HepG2 (cell line): ENCODE data around the gene PLPP3. TPM values are rescaled to one million over a fixed set of nuclear protein-coding genes. Genes with fewer than 3 reads are reported as not detected.

Experiments
- ATAC-seq: fragments of 200-7000 bp; cut with Tn5 transposase; 3 replicates; pipeline ENCODE4 v1.9.1; 2020; ENCODE audit warnings: mild to moderate bottlenecking, moderate library complexity
- BruUV-seq: library from RNA; stranded (reverse); fragments of 400-500 nt; replicated peaks from 2 replicates; lab custom pipeline; 2021; lab: Mats Ljungman, UMichigan
- CTCF ChIA-PET: fragments of 300-600 bp; formaldehyde crosslinking; extraction: SDS; loops from one replicate; lab custom pipeline; 2021; ENCODE audit warnings: low total read pairs, inconsistent platforms, low intra/inter-chr PET ratio; lab: Yijun Ruan, JAX
- POLR2A ChIA-PET: fragments of 350-600 bp; sonication (Branson Sonifier 250); formaldehyde crosslinking; loops from one replicate; lab custom pipeline; 2020; ENCODE audit warnings: antibody characterized with exemption, inconsistent platforms; lab: Yijun Ruan, JAX
- DNase-seq: peaks from one replicate; pipeline ENCODE4 v3.0.0-alpha.2; 2015; ENCODE audit warnings: low spot score
- FAIRE-seq: peaks from 3 replicates; lab custom pipeline; 2011; peaks lifted over from hg19 to GRCh38; lab: Jason Lieb, UNC
- H2AFZ ChIP-seq: one replicate; pipeline ENCODE4 v1.6.1; 2011; ENCODE audit warnings: low read length, inconsistent platforms
- H3K27ac ChIP-seq: fragments of 300-600 bp; 3 replicates; pipeline ENCODE4 v1.8.0; 2011; ENCODE audit warnings: mixed run types, mild to moderate bottlenecking, mixed read lengths, low read length, inconsistent platforms; ENCODE audit not compliant: insufficient read depth; ENCODE audit errors: extremely low read length
- H3K27me3 ChIP-seq, 2 experiments: fragments of 200-600 bp in 1 of 2; 2 replicates in 1 of 2; 3 replicates in 1 of 2; pipeline versions ENCODE4 v1.6.0 to v1.8.0; 2011; ENCODE audit warnings: low read length in 2 of 2, mild to moderate bottlenecking in 2 of 2, moderate library complexity in 2 of 2, inconsistent platforms in 1 of 2; ENCODE audit not compliant: insufficient read depth in 2 of 2, control insufficient read depth in 1 of 2
- H3K36me3 ChIP-seq, 2 experiments: fragments of 200-600 bp in 1 of 2; replicated peaks in 1 of 2; 2 replicates in 1 of 2; 3 replicates in 1 of 2; pipeline versions ENCODE4 v1.5.1 to v1.8.0; 2011; ENCODE audit warnings: low read length in 2 of 2, inconsistent platforms in 1 of 2; ENCODE audit not compliant: insufficient read depth in 2 of 2, control insufficient read depth in 1 of 2
- H3K4me1 ChIP-seq: 2 replicates; pipeline ENCODE4 v1.5.1; 2012; ENCODE audit warnings: low read length, inconsistent platforms; ENCODE audit not compliant: insufficient read depth
- H3K4me2 ChIP-seq: 2 replicates; pipeline ENCODE4 v1.6.0; 2011; ENCODE audit warnings: low read depth, low read length, inconsistent platforms
- H3K4me3 ChIP-seq, 3 experiments: fragments of 200-600 bp in 1 of 3; sonication (generic), shearing (Covaris generic) in 1 of 3; replicated peaks in 1 of 3; 2 replicates each; pipeline ENCODE4 v1.5.1; 2011 to 2016; ENCODE audit warnings: low read length in 3 of 3, inconsistent platforms in 2 of 3, low read depth in 2 of 3, mild to moderate bottlenecking in 2 of 3, control low read depth in 1 of 3, mixed read lengths in 1 of 3; ENCODE audit not compliant: insufficient read depth in 1 of 3
- H3K79me2 ChIP-seq: one replicate; pipeline ENCODE4 v1.6.1; 2011; ENCODE audit warnings: low read length, inconsistent platforms; ENCODE audit not compliant: insufficient read depth
- H3K9ac ChIP-seq: 2 replicates; pipeline ENCODE4 v1.6.0; 2011; ENCODE audit warnings: mild to moderate bottlenecking, low read depth, low read length, inconsistent platforms; ENCODE audit not compliant: insufficient read depth
- H3K9me3 ChIP-seq: 2 replicates; pipeline ENCODE4 v1.5.1; 2012; ENCODE audit warnings: mild to moderate bottlenecking, low read length
- H4K20me1 ChIP-seq: 2 replicates; pipeline ENCODE4 v1.6.0; 2011; ENCODE audit warnings: inconsistent platforms, mild to moderate bottlenecking, low read length, moderate library complexity; ENCODE audit not compliant: insufficient read depth
- CAMTA2 ChIP-seq: sonication (generic); formaldehyde crosslinking; IDR thresholded peaks from 2 replicates; pipeline ENCODE4 v1.4.0; 2020; ENCODE audit warnings: mild to moderate bottlenecking, missing genetic modification reagents, borderline replicate concordance
- HDAC2 ChIP-seq: sonication (generic); formaldehyde crosslinking; IDR thresholded peaks from 2 replicates; pipeline ENCODE4 v1.4.0; 2020; ENCODE audit warnings: missing genetic modification reagents
- KDM3A ChIP-seq: IDR thresholded peaks from 2 replicates; pipeline ENCODE4 v1.6.1; 2018; ENCODE audit warnings: low read depth, missing compliant biosample characterization
- MXD1 ChIP-seq: sonication (generic); formaldehyde crosslinking; IDR thresholded peaks from 2 replicates; pipeline ENCODE4 v1.4.0; 2020; ENCODE audit warnings: mild to moderate bottlenecking, missing genetic modification reagents
- REPIN1 ChIP-seq: sonication (generic); formaldehyde crosslinking; IDR thresholded peaks from 2 replicates; pipeline ENCODE4 v1.8.0; 2022; ENCODE audit warnings: missing genetic modification reagents, low read depth, mild to moderate bottlenecking, borderline replicate concordance
- ZNF205 ChIP-seq: IDR thresholded peaks from 2 replicates; pipeline ENCODE4 v1.6.1; 2018; ENCODE audit warnings: missing biosample characterization, missing genetic modification reagents
- ZNF768 ChIP-seq: sonication (generic); formaldehyde crosslinking; IDR thresholded peaks from 2 replicates; pipeline ENCODE4 v1.4.0; 2020; ENCODE audit warnings: missing genetic modification reagents
- in situ Hi-C: cut with HindIII; loops from 2 replicates; pipeline ENCODE4 v1.10.0; 2017; ENCODE audit warnings: low pct_unique_long_range_greater_than_20kb; ENCODE audit not compliant: extremely low pct_ligation_motif_present
- intact Hi-C: fragments of 100-400 bp; cut with micrococcal nuclease; formaldehyde crosslinking; loops from one replicate; pipeline ENCODE4 v1.10.0; 2022; ENCODE audit not compliant: unreplicated experiment
- polyA plus RNA-seq, 8 experiments: library from polyadenylated mRNA; depleted of rRNA in 3 of 8; stranded (reverse) in 7 of 8; unstranded in 1 of 8; fragments of >200 nt; fragmentation: Illumina TruSeq in 4 of 8; extraction: Trizol in 4 of 8; gene quantifications; 2 replicates each; pipeline versions ENCODE4 v1.2.1 to v1.2.3, GENCODE V29; 2011 to 2016; ENCODE audit warnings: low read depth in 4 of 8, missing spikeins in 1 of 8, mixed read lengths in 1 of 8; ENCODE audit not compliant: insufficient read depth in 1 of 8
- total RNA-seq, 5 experiments: library from RNA; depleted of rRNA; stranded (reverse); fragments of >200 nt; fragmentation: Illumina TruSeq; extraction: Trizol; gene quantifications; 2 replicates each; pipeline ENCODE4 v1.2.3, GENCODE V29; 2016; ENCODE audit warnings: low read depth in 1 of 5
- TF ChIP-seq, protein P1 (sequence below): sonication (generic); formaldehyde crosslinking; conservative IDR thresholded peaks from 2 replicates; pipeline ENCODE4 v1.8.0; 2022; ENCODE audit warnings: missing genetic modification reagents
- TF ChIP-seq, protein P2 (sequence below): sonication (generic); formaldehyde crosslinking; IDR thresholded peaks from 2 replicates; pipeline ENCODE4 v1.4.0; 2020; ENCODE audit warnings: missing genetic modification reagents

PLPP3 gene
- total and polyA plus RNA-seq, 2 of the 13 experiments (the other 11 are each of a cell fraction or from before 2014, with no cell fraction given), result 49.7 to 65.8 TPM

GRCh38 chr1:56484695-56485094, 94.7 kb downstream of the PLPP3 start:
- no TSS peak for BruUV-seq
- in situ Hi-C loops, result no loop called here
- Histone ChIP-seq H3K9me3 (no peaks in the 10 kb centered on the region), H3K27me3 (no peaks in the 10 kb centered on the region), H3K4me2 (no peak overlapping the region), H2AFZ (no peak overlapping the region), H3K9ac (no peak overlapping the region), H3K4me3 (no peak overlapping the region), H3K4me1 (peaks cover 65% of the 10 kb centered on the region), H3K79me2 (no peaks in the 10 kb centered on the region), H4K20me1 (no peaks in the 10 kb centered on the region), H3K27ac (no peak overlapping the region), H3K36me3 (no peaks in the 10 kb centered on the region)
- POLR2A ChIA-PET, result no interaction called here
- intact Hi-C loops, result no loop called here
- CTCF ChIA-PET, result no interaction called here
- DNase-seq (no peak), FAIRE-seq (no peak), ATAC-seq (no peak)
- TF ChIP-seq MXD1 (CRISPR knock-in tag) (no peak), KDM3A (no peak), REPIN1 (CRISPR knock-in tag) (no peak), HDAC2 (CRISPR knock-in tag) (no peak), CAMTA2 (no peak), ZNF205 (no peak), ZNF768 (no peak)
- TF ChIP-seq, protein P1, sequence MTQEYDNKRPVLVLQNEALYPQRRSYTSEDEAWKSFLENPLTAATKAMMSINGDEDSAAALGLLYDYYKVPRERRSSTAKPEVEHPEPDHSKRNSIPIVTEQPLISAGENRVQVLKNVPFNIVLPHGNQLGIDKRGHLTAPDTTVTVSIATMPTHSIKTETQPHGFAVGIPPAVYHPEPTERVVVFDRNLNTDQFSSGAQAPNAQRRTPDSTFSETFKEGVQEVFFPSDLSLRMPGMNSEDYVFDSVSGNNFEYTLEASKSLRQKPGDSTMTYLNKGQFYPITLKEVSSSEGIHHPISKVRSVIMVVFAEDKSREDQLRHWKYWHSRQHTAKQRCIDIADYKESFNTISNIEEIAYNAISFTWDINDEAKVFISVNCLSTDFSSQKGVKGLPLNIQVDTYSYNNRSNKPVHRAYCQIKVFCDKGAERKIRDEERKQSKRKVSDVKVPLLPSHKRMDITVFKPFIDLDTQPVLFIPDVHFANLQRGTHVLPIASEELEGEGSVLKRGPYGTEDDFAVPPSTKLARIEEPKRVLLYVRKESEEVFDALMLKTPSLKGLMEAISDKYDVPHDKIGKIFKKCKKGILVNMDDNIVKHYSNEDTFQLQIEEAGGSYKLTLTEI (CRISPR knock-in tag), result no peak
- TF ChIP-seq, protein P2, sequence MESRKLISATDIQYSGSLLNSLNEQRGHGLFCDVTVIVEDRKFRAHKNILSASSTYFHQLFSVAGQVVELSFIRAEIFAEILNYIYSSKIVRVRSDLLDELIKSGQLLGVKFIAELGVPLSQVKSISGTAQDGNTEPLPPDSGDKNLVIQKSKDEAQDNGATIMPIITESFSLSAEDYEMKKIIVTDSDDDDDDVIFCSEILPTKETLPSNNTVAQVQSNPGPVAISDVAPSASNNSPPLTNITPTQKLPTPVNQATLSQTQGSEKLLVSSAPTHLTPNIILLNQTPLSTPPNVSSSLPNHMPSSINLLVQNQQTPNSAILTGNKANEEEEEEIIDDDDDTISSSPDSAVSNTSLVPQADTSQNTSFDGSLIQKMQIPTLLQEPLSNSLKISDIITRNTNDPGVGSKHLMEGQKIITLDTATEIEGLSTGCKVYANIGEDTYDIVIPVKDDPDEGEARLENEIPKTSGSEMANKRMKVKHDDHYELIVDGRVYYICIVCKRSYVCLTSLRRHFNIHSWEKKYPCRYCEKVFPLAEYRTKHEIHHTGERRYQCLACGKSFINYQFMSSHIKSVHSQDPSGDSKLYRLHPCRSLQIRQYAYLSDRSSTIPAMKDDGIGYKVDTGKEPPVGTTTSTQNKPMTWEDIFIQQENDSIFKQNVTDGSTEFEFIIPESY (CRISPR knock-in tag), result no peak
